GM15510 (cell line): ENCODE data around the gene SCFD2.

Source experiments
- POLR2A ChIP-seq: IDR thresholded peaks from 3 replicates; pipeline ENCODE4 v1.6.1; 2011; ENCODE audit warnings: borderline replicate concordance; ENCODE audit not compliant: insufficient read length; ENCODE audit errors: extremely low read depth

The SCFD2 gene

DNA sequence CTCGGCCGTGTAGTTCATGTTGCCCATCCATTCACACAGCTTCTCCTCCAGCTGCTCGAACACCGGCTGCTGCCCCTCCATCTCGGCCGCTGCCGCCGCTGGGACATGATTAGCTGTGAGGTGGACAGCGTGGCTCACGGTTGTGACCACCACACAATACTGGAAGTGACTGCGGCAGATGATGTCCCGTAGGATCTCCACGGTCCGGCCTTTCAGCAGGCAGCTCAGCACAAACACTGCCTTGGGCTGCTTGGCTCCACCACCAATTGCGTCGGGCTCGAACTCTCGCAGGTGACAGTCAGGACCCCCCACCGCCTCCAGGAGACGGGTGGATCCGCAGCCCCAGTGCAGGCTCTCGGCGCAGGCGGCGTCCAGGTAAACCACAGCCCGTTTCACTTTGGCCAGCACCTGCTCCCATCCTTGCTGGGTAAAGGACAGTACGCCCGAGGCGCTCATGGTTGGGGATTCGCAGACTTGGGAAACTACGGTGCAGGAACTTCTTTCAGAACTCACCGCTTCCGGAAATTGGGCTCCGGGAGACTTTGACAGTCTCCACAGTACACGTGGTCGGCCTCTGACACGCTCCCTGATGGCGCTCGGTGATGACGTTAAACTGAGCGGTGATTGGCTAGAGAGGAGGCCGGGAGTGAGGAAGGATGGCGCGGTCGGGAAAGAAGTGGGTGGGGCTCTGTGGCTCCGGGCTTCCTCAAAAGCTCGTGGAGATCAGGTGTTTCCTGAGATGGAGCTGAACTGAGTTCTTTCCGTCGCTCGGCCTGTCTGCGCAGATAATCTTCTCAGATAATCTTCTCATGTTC lies at the start of gene SCFD2:
TSS of gene SCFD2 (minus strand) at position 576 of the 815 bp plus-strand sequence.
- peak; percentile 73 for TF ChIP-seq POLR2A

DNA sequence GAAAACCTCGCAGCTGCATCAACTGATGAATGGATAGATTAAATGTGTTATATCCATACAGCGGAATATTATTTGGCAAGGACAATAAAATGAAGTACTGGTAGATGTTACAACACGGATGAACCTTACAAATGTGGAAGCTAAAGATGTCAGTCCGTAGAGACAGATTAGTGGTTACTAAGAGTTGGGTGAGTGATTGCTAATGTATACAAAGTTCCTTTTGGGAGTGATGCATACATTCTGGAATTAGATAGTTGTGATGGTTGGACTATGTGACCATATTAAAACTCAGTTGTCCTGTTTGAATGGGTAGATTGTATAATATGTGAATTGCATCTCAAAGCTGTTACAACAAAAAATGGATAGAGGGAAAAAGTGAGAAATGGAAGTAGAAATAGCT lies 14.4 kb upstream of the SCFD2 start:
- TF ChIP-seq POLR2A: no peak

DNA sequence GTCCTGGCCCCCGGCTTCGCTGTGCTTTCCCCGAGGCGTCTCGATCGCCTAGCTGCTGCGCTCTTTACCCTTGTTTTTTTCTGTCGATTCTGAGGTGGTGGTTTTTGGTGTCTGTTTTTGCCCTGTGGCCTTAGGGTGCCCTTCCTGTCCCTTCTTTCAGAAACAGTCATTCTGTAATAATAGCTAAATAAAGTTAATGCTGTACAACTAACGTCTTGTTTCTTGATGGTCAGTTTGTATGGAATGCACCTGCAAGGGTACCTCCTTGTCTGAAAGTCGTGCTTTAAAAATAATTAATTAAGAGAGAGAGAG lies 12.3 kb upstream of the SCFD2 start:
- TF ChIP-seq POLR2A: no peak

DNA sequence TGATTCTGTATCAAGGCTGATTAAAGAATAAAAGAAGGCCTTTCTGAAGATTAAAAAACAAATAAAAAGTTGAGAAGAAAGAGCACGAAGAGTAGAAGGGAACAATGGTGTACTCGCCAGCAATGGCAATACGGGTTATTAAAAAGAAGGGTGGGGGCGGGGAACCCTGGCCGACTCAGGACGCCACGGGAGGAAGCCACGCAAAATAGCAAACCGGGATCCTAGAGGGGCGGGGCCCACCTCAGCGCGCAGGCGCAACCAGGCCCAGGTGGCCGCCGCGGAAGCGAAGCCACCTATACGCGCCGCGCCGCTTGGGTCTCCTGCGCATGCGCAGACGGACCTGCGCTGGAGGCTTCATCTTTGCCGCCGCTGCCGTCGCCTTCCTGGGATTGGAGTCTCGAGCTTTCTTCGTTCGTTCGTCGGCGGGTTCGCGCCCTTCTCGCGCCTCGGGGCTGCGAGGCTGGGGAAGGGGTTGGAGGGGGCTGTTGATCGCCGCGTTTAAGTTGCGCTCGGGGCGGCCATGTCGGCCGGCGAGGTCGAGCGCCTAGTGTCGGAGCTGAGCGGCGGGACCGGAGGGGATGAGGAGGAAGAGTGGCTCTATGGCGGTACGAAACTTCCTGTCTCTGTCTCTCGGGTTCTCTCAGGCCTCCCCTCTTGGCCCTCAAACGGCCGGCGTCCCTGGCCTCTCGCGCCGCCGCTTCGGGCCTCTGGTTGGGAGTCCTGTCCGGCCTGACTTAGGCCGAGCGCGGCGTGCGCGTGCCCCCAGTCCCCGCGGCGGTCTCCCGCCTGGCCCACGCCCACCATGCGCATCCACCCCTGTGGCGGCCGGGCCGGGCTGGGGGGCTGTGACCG lies 11.7 kb upstream of the SCFD2 start, which contains the start of gene FIP1L1:
TSS of gene FIP1L1 (plus strand) at position 323 of the 852 bp plus-strand sequence. CDS start at position 521, 198 bp downstream.
- peak; percentile 94 for TF ChIP-seq POLR2A

DNA sequence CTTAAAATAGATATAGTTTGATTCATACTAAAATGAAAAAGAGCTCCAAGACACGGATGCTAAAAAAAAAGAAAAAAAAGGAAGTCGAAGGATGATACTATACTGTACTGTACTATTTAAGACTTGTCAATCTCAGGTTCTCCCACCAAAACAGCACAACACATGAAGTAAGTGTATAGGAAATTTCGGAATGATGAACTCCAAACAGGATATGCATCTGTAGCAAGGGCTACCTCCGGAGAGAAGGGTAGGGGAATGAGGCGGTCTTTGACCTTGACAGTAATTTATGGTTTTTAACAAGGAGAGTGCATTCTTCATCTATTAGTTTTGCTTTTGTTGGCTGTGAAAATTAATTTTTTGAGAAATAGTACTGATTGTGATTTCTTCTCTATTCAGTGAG lies 11.0 kb upstream of the SCFD2 start:
- TF ChIP-seq POLR2A: no peak

DNA sequence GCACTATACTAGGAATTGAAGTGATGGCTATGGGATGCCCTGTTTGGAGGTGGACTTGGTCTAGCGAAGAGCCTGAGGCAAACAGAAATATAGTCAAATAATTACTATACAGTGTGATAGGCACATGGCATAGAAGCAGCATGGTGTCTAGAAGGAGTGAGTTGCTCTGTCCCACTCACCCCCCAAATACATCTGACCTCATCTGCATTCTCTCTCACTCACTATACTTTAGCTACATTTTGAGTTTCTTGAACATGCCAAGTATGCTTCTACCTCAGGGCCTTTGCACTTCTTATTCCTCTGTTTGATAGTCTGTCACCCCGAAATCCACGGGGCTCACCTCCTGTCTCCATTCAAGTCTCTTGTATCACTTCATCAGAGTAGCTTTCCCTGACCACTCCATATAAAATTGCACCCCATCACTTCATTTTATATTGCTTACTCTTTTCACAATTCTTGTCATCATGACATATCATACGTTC lies 9.0 kb upstream of the SCFD2 start:
- TF ChIP-seq POLR2A: no peak

DNA sequence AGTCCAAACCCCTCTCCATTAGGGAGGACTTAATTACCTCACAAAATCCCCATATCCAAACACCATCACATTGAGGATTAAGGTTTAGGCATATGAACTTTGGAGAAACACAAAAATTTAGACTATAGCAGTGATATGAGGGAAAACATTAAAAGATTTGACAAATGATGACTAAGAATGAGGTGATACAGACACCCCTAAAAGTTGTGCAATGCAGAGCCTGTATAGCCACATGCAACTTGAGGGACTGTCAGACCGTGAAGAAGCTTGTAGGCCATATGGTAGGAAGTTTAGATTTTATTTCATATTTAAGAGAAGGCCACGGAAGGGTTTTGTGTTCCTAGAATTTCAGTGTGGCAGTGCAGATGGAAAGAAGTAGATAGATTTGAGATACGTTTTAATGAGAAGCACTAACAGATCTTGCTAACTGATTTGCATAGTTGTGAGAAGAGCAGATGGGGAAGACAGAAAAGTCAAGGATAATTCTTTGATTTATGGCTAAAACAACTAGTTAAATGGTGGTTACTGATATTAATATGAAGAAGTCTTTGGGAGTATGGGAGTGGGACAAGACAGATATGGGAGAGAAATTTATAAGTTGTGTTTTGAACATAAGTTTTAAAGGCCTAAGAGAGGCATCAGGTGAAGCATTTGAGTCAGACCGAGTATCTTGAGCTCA lies 6.1 kb upstream of the SCFD2 start:
- TF ChIP-seq POLR2A: no peak

DNA sequence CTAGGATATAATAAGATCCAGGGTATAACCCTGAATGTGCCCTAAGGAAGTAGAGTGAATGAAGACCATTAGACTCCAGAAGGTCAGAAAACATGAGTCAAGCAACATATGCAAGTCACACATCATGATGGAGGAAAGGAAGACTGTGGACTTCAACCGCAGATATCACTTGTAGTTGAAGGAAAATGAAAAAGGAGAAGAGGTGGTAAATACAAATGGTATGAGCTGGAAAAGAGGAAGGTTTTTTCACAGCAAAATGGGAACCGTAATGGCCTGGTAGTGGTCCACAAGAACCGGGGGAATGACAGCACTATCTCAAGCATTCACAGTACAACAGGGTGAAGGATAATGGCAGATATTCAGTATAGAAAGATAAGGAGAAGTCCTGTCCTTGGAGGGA lies 5.2 kb upstream of the SCFD2 start:
- no peak for TF ChIP-seq POLR2A

DNA sequence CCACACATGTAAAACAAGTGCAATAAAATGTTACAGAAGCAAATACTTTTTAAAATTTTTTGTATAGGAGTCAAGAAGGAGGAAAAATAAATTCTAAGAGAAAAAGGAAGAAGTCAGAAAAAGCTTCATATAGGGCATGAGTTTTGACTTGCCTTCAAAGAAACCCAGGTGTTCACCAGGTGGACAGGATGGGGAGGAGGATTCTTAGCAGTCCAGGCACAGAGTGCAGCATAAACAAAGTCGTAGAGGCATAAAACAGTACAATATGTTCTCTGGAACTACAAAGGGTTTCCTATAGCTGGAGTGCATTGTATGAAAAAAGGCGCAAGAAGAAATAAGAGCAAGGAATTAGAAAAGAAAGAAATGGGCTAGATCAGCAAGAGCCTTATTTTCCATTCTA lies 1.9 kb upstream of the SCFD2 start:
- no peak for TF ChIP-seq POLR2A

DNA sequence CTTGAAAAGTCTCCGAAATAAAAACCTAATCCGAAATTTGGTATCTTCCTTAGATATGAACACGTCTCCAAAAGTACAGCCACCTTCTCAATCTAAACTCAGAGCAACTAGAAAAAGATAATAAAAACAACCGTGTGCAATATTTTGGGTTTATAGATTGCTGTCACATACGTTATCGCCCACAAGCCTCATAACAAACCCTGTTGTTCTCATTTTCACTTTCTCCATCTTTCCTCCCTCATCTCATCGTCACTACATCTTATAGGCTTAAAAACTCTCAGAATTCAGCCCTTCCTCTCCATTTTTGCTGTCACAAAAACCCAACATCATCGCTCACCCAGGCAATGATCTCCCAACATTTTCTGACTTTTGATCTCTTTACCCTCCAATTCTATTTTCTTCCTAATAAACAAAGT lies 448 bp upstream of the SCFD2 start:
- no peak for TF ChIP-seq POLR2A

DNA sequence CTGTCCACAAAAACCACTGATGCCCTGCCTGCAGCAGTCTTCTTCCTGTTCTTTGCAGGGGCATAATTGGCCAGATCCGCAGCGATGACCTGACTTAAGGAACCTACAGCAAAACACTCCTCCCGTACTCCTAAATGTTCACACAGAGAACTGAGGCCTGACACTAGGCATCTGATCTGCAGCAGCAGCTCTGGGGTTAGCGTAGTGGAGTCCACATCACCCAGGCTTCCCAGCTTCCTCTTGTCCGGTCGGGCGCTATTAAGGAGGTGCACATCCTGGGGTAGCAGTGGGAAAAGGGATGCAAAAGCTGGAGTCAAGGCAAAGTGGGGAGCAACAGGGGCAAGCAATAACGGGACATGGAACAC lies 758 bp downstream of the SCFD2 start:
- TF ChIP-seq POLR2A: no peak

DNA sequence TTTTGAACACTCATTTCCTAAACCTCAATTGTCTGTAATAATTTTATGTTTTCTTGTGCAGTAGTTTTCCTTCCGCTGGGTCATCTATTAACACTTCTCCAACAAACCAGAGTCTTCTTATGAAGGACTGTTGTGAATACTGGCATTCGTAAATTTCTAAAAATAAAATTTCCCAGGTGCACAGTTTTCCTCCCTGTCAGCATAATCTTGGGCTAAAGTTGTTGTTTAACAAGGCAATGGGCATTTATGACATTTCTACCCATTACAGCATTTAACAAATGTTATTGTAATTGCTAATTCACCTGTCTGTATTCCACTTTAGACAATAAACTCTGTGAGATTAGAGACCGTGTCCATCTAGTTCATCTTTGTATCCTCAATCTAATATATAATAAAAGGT lies 1.2 kb downstream of the SCFD2 start:
- TF ChIP-seq POLR2A: no peak

DNA sequence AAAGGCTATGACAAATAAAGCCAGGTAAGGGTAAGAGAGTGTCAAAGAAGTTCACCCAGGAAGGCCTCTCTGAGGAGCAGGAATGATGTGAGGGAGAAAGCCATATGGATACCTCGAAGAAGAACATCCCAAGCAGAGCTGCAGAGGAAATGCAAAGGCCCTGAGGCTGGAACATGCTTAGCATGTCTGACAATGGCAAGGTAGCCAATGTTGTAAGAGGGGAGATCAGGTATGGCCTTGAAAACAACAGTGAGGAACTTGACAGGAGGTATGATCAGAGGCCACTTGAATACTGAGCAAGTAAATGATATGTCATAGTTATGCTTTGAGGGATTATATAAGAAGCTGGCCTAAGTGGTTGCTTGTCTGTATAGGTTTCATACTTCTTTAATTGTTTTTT lies 3.8 kb downstream of the SCFD2 start:
- TF ChIP-seq POLR2A: no peak

DNA sequence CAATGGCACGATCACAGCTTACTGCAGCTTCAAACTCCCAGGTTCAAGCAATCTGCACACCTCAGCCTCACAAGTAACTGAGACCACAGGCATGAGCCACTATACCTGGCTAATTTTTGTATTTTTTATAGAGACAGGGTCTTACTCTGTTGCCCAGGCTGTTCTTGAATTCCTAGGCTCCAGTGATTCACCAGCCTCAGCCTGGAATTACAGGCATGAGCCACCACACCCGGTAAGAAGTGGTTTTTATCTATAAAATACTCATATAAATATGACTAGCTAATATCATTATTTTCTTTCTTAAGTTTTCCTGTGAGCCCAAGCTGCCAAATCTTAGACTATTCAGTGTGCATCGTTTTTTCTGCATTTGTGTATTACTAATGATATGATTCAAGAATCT lies 4.4 kb downstream of the SCFD2 start:
- no peak for TF ChIP-seq POLR2A

DNA sequence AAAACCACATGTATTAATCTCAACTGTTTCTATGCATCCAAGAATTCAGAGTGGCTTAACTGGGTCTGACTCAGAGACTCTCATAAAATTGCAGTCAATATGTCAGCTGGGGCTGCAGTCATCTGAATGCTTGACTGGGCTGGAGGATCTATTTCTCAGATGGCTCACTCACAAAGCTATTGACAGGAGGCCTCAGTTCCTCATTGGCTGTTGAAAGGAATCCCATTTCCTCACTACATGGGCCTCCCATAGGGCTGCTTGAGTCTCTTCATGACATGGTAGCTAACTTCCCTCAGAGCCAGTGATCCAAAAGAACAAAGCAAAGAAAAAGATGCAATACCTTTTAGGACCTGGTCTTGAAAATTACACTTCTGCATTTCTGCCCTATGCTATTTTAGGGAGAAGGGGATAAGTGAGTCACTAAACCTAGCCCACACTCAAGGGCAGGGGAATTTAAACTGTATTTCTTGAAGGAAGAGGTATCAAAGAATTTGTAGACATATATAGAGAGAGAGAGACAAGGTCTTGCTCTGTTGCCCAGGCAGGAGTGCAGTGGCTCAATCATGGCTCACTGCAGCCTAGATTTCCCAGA lies 9.8 kb downstream of the SCFD2 start:
- TF ChIP-seq POLR2A: no peak
